Right cardiac atrium (tissue), 5 donors: Measurements from ENCODE around the gene ARGLU1. TPM values are rescaled to one million over a fixed set of nuclear protein-coding genes. Genes with fewer than 3 reads are reported as not detected.

Experiments
- ATAC-seq, 2 donors: fragments of 200-7000 bp; cut with Tn5 transposase; one replicate each; pipeline versions ENCODE4 v1.8.0 to v1.9.1; 2020; ENCODE audit warnings: moderate library complexity in 2 of 2, mild to moderate bottlenecking in 1 of 2
- DNase-seq, 3 donors: peaks; one replicate each; pipeline ENCODE4 v3.0.0-alpha.2; 2020
- H3K27ac ChIP-seq: one replicate; pipeline ENCODE4 v1.5.1; 2013; ENCODE audit warnings: mild to moderate bottlenecking, low read length, control low read depth, moderate library complexity
- H3K27me3 ChIP-seq: one replicate; pipeline ENCODE4 v1.6.1; 2013; ENCODE audit not compliant: control insufficient read depth, insufficient read depth
- H3K4me1 ChIP-seq: one replicate; pipeline ENCODE4 v1.6.1; 2013; ENCODE audit warnings: low read length; ENCODE audit not compliant: control insufficient read depth, insufficient read depth
- H3K4me3 ChIP-seq: one replicate; pipeline ENCODE4 v1.5.1; 2013; ENCODE audit warnings: low read length, control low read depth
- H3K9me3 ChIP-seq: one replicate; pipeline ENCODE4 v1.6.1; 2013; ENCODE audit warnings: low read length; ENCODE audit not compliant: control insufficient read depth
- WGBS: extraction: QIAGEN DNeasy Blood & Tissue Kit; methylation state at CpG from one replicate; pipeline ENCODE4 v1.1.7; 2013; 5-methylcytosine and 5-hydroxymethylcytosine counted together
- intact Hi-C, 4 donors: fragments of 100-400 bp; cut with DNase I; formaldehyde crosslinking; loops; one replicate each; pipeline versions ENCODE4 v1.11.0 to v1.14.0; 2022 to 2023
- polyA plus RNA-seq: library from polyadenylated mRNA; stranded (reverse); fragments of 200-250 nt; gene quantifications from one replicate; pipeline ENCODE4 v1.2.3, GENCODE V29; 2013
- total RNA-seq, 4 donors: library from RNA; stranded (reverse); fragmentation: NEBNext Ultra II Directional; extraction: Animal tissue kit (Norgen Biotek cat#: 25700); gene quantifications; one replicate each; pipeline ENCODE4 v1.2.1, GENCODE V29; 2021
- donor health status: healthy with polysubstance abuse.
- donor health status: DM: no; HTN: yes; CAD: no.
- donor health status: DM: no; HTN: no; CAD: no.
- donor health status: DM: no; HTN: yes; CAD: no; lungs with severe emphysema.
- donor health status: DM: yes; HTN: yes; CAD: no.

Gene ARGLU1
- total and polyA plus RNA-seq, 5 donors: 44.2 to 63.0 (median 48.7) TPM

- no peak overlapping the region for H3K27ac ChIP-seq
Measured at GRCh38 chr13:106540613-106541012, 27.3 kb downstream of the ARGLU1 start.

GRCh38 chr13:106537521-106537920 is 30.4 kb downstream of the ARGLU1 start:
- 55% methylated on average over 3 of the region's 3 CpGs for WGBS
- Histone ChIP-seq H3K27ac (no peak overlapping the region), H3K4me1 (peaks cover 1% of the 10 kb centered on the region)

More at GRCh38 chr13:106540613-106541012, 27.3 kb downstream of the ARGLU1 start:
- WGBS: 79% methylated on average over 4 of the region's 4 CpGs
- intact Hi-C loops: loop anchor here in 1 of 4 donors (10.0 kb wide), 1 partner anchor 74 kb away; no protein-coding TSS in a partner anchor
- Histone ChIP-seq H3K4me1 (peaks cover 3% of the 10 kb centered on the region), H3K9me3 (no peaks in the 10 kb centered on the region), H3K27me3 (no peaks in the 10 kb centered on the region), H3K4me3 (no peak overlapping the region)
- ATAC-seq: no peak
- no peak for DNase-seq

GRCh38 chr13:106536244-106537034 is 31.5 kb downstream of the ARGLU1 start:
- intact Hi-C loops: loop anchor here in 2 of 4 donors (5.0 to 10.0 kb wide), 3 partner anchors 381 to 1962 kb away; no protein-coding TSS in a partner anchor
- Histone ChIP-seq H3K27me3 (no peaks in the 10 kb centered on the region), H3K4me1 (peaks cover 2% of the 10 kb centered on the region), H3K4me3 (peak overlapping the region; percentile 88), H3K9me3 (no peaks in the 10 kb centered on the region), H3K27ac (peak overlapping the region; percentile 57)
- 5% methylated on average over 50 of the region's 50 CpGs for WGBS
- DNase-seq: peak; percentile 91 to 97 (median 96)
- peak; percentile 77 to 80 for ATAC-seq

More at GRCh38 chr13:106537521-106537920, 30.4 kb downstream of the ARGLU1 start:
- H3K4me3 ChIP-seq: no peak overlapping the region
- no peak for DNase-seq
- no peak for ATAC-seq
- intact Hi-C loops: loop anchor here in 2 of 4 donors (5.0 to 10.0 kb wide), 3 partner anchors 380 to 1963 kb away; no protein-coding TSS in a partner anchor
- no peaks in the 10 kb centered on the region for H3K9me3 ChIP-seq
- H3K27me3 ChIP-seq: no peaks in the 10 kb centered on the region

- under 1% methylated on average over 102 of the region's 102 CpGs for WGBS
- Histone ChIP-seq H3K4me1 (peaks cover 2% of the 10 kb centered on the region), H3K4me3 (peak within 1 kb of the TSS; percentile 88), H3K27ac (peak within 1 kb of the TSS; percentile 65), H3K9me3 (no peaks in the 10 kb centered on the region), H3K27me3 (no peaks in the 10 kb centered on the region)
- peak; percentile 92 to 96 for ATAC-seq
- intact Hi-C loops: loop anchor here in 2 of 4 donors (5.0 to 10.0 kb wide), 3 partner anchors 382 to 1961 kb away; no protein-coding TSS in a partner anchor
- peak; percentile 90 to 95 (median 95) for DNase-seq
Measured at GRCh38 chr13:106535552-106536243, 32.2 kb downstream of the ARGLU1 start, which contains the start of gene EFNB2. TSS of gene EFNB2 (minus strand) at chr13:106535662. CDS start at chr13:106534964, 698 bp downstream.

GRCh38 chr13:106534639-106535551 is 33.0 kb downstream of the ARGLU1 start:
- H3K27me3 ChIP-seq: no peaks in the 10 kb centered on the region

GRCh38 chr13:106533943-106534638 is 33.8 kb downstream of the ARGLU1 start:
- peak overlapping the region; percentile 65 for H3K27ac ChIP-seq
- peaks cover 2% of the 10 kb centered on the region for H3K4me1 ChIP-seq
- WGBS: 4% methylated on average over 66 of the region's 66 CpGs
- intact Hi-C loops: loop anchor here in 2 of 4 donors (10.0 kb wide), 2 partner anchors 591 to 1959 kb away; no protein-coding TSS in a partner anchor
- H3K4me3 ChIP-seq: peak overlapping the region; percentile 88
- no peaks in the 10 kb centered on the region for H3K27me3 ChIP-seq
- H3K9me3 ChIP-seq: no peaks in the 10 kb centered on the region
- peak; percentile 50 to 76 (median 72) for DNase-seq
- ATAC-seq: peak in 1 of 2 donors; percentile 9

More at GRCh38 chr13:106534639-106535551, 33.0 kb downstream of the ARGLU1 start:
- DNase-seq (peak; percentile 37 to 71 (median 52)), ATAC-seq (peak in 1 of 2 donors; percentile 3)
- H3K9me3 ChIP-seq: no peaks in the 10 kb centered on the region
- WGBS: under 1% methylated on average over 121 of the region's 121 CpGs
- peaks cover 2% of the 10 kb centered on the region for H3K4me1 ChIP-seq
- peak overlapping the region; percentile 88 for H3K4me3 ChIP-seq
- intact Hi-C loops: loop anchor here in 2 of 4 donors (5.0 to 10.0 kb wide), 3 partner anchors 382 to 1960 kb away; no protein-coding TSS in a partner anchor
- peak overlapping the region; percentile 65 for H3K27ac ChIP-seq

GRCh38 chr13:106533101-106533942 is 34.6 kb downstream of the ARGLU1 start:
- DNase-seq: peak; percentile 86 to 94 (median 93)
- 6% methylated on average over 44 of the region's 44 CpGs for WGBS
- Histone ChIP-seq H3K4me3 (peak overlapping the region; percentile 88), H3K4me1 (peaks cover 2% of the 10 kb centered on the region), H3K27me3 (no peaks in the 10 kb centered on the region), H3K27ac (peak overlapping the region; percentile 65), H3K9me3 (no peaks in the 10 kb centered on the region)
- intact Hi-C loops: loop anchor here in 2 of 4 donors (10.0 kb wide), 2 partner anchors 591 to 1959 kb away; no protein-coding TSS in a partner anchor
- peak; percentile 69 to 81 for ATAC-seq

GRCh38 chr13:106532111-106532929 is 35.6 kb downstream of the ARGLU1 start:
- Histone ChIP-seq H3K27ac (no peak overlapping the region), H3K4me3 (peak overlapping the region; percentile 88), H3K27me3 (no peaks in the 10 kb centered on the region), H3K9me3 (no peaks in the 10 kb centered on the region), H3K4me1 (peaks cover 2% of the 10 kb centered on the region)
- WGBS: 32% methylated on average over 18 of the region's 18 CpGs
- intact Hi-C loops: loop anchor here in 2 of 4 donors (10.0 kb wide), 2 partner anchors 592 to 1958 kb away; no protein-coding TSS in a partner anchor
- ATAC-seq (no peak), DNase-seq (peak in 1 of 3 donors; percentile 17)
